GM21825 (cell line): Measurements from ENCODE around the gene USP2.

Experiments
- ATAC-seq: cut with Tn5 transposase; IDR thresholded peaks from one replicate; pipeline ENCODE4 v1.9.1; 2021; ENCODE audit warnings: mild to moderate bottlenecking, moderate library complexity; ENCODE audit not compliant: unreplicated experiment

The USP2 gene

GRCh38 chr11:119342362-119343130 is 38.9 kb downstream of the USP2 start:
- no peak for ATAC-seq

- no peak for ATAC-seq
These were observed 39.5 kb downstream of the USP2 start for GRCh38 chr11:119342023-119342300.

GRCh38 chr11:119341222-119342022 is 40.1 kb downstream of the USP2 start:
- no peak for ATAC-seq

GRCh38 chr11:119340335-119341221 is 40.9 kb downstream of the USP2 start, which contains the start of gene C1QTNF5:
TSS of gene C1QTNF5 (minus strand) at chr11:119340883. CDS start at chr11:119340397, 486 bp downstream.
- no peak for ATAC-seq

- no peak for ATAC-seq
These were observed 41.7 kb downstream of the USP2 start for GRCh38 chr11:119339589-119340334.

GRCh38 chr11:119338965-119339588 is 42.4 kb downstream of the USP2 start:
- ATAC-seq = no peak

- no peak for ATAC-seq
These were observed 43.1 kb downstream of the USP2 start for GRCh38 chr11:119338318-119338890.

- ATAC-seq = no peak
These were observed 43.7 kb downstream of the USP2 start for GRCh38 chr11:119337581-119338317.

GRCh38 chr11:119336744-119337469 is 44.6 kb downstream of the USP2 start:
- no peak for ATAC-seq

GRCh38 chr11:119335655-119336543 is 45.6 kb downstream of the USP2 start:
- no peak for ATAC-seq

GRCh38 chr11:119335091-119335654 is 46.3 kb downstream of the USP2 start:
- ATAC-seq = no peak

GRCh38 chr11:119334174-119334930 is 47.1 kb downstream of the USP2 start, which contains the start of gene RNF26:
TSS of gene RNF26 (plus strand) at chr11:119334527. CDS start at chr11:119335123, 596 bp downstream.
- peak; percentile 91 for ATAC-seq

- no peak for ATAC-seq
These were observed 49.3 kb downstream of the USP2 start for GRCh38 chr11:119332111-119332765.

GRCh38 chr11:119330237-119330636 is 51.3 kb downstream of the USP2 start:
- no peak for ATAC-seq

- no peak for ATAC-seq
These were observed 52.2 kb downstream of the USP2 start for GRCh38 chr11:119329320-119329719.

GRCh38 chr11:119324189-119324588 is 57.3 kb downstream of the USP2 start:
- no peak for ATAC-seq
